DOHH2 (cell line): ENCODE results near the gene MDN1.

ENCODE experiments used
- EZH2phosphoT487 ChIP-seq: fragments of 200-600 bp; sonication (generic); IDR thresholded peaks from 2 replicates; pipeline ENCODE4 v1.6.1; 2017; ENCODE audit warnings: borderline replicate concordance, mild to moderate bottlenecking, antibody characterized with exemption, low read length, moderate library complexity, mixed read lengths
- TF ChIP-seq, protein P1 (sequence below): fragments of 200-600 bp; sonication (generic); IDR thresholded peaks from one replicate; pipeline ENCODE4 v1.5.1; 2014; ENCODE audit warnings: antibody characterized with exemption, mild to moderate bottlenecking, low read depth, low read length; ENCODE audit not compliant: poor library complexity, severe bottlenecking

- TF ChIP-seq, protein P1, sequence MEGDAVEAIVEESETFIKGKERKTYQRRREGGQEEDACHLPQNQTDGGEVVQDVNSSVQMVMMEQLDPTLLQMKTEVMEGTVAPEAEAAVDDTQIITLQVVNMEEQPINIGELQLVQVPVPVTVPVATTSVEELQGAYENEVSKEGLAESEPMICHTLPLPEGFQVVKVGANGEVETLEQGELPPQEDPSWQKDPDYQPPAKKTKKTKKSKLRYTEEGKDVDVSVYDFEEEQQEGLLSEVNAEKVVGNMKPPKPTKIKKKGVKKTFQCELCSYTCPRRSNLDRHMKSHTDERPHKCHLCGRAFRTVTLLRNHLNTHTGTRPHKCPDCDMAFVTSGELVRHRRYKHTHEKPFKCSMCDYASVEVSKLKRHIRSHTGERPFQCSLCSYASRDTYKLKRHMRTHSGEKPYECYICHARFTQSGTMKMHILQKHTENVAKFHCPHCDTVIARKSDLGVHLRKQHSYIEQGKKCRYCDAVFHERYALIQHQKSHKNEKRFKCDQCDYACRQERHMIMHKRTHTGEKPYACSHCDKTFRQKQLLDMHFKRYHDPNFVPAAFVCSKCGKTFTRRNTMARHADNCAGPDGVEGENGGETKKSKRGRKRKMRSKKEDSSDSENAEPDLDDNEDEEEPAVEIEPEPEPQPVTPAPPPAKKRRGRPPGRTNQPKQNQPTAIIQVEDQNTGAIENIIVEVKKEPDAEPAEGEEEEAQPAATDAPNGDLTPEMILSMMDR, result no peak
- TF ChIP-seq EZH2phosphoT487, result no peak
These were observed 164.5 kb downstream of the MDN1 start for GRCh38 chr6:89655122-89655521.
